Endothelial cell of umbilical vein (primary cell): ENCODE data around the gene ST6GALNAC3. TPM values are rescaled to one million over a fixed set of nuclear protein-coding genes. Genes with fewer than 3 reads are reported as not detected.
A peak's percentile ranks its signal among the peaks of the same experiment; 100 is the strongest.

Source experiments
- BruUV-seq: library from RNA; stranded (reverse); fragments of 400-500 nt; replicated peaks from 2 replicates; lab custom pipeline; 2021; lab: Mats Ljungman, UMichigan
- CTCF ChIA-PET: fragments of 300-600, 350-600 bp; sonication (Branson Sonifier 250); formaldehyde crosslinking; loops from one replicate; lab custom pipeline; 2021; ENCODE audit warnings: antibody characterized with exemption, inconsistent platforms; lab: Charles Lee
- POLR2A ChIA-PET: fragments of 300-600, 350-600 bp; sonication (Branson Sonifier 250); formaldehyde crosslinking; loops from one replicate; lab custom pipeline; 2021; ENCODE audit warnings: antibody characterized with exemption, inconsistent platforms; lab: Charles Lee
- DNase-seq: peaks from one replicate; pipeline ENCODE4 v3.0.0-alpha.2; 2011; ENCODE audit warnings: low read depth, low spot score
- FAIRE-seq: peaks from 2 replicates; lab custom pipeline; 2011; peaks lifted over from hg19 to GRCh38; lab: Jason Lieb, UNC
- H2AFZ ChIP-seq: 2 replicates; pipeline ENCODE4 v1.6.0; 2012; ENCODE audit warnings: low read depth, low read length, control low read depth, inconsistent platforms
- H3K27ac ChIP-seq: 2 replicates; pipeline ENCODE4 v1.5.1; 2011; ENCODE audit warnings: low read depth, mild to moderate bottlenecking, control low read depth, low read length, moderate library complexity; ENCODE audit not compliant: insufficient read depth
- H3K27me3 ChIP-seq, 2 experiments: 2 replicates each; pipeline versions ENCODE4 v1.6.0 to v1.6.1; 2011; ENCODE audit warnings: low read length in 2 of 2, mixed read lengths in 1 of 2; ENCODE audit not compliant: control insufficient read depth in 2 of 2, insufficient read depth in 2 of 2
- H3K36me3 ChIP-seq, 2 experiments: 2 replicates in 1 of 2; 3 replicates in 1 of 2; pipeline ENCODE4 v1.5.1; 2011; ENCODE audit warnings: low read length in 2 of 2, mild to moderate bottlenecking in 1 of 2, moderate library complexity in 1 of 2; ENCODE audit not compliant: control insufficient read depth in 2 of 2, insufficient read depth in 2 of 2; ENCODE audit errors: extremely low read depth in 1 of 2
- H3K4me1 ChIP-seq: 3 replicates; pipeline ENCODE4 v1.5.1; 2011; ENCODE audit warnings: mild to moderate bottlenecking, low read length; ENCODE audit not compliant: control insufficient read depth, insufficient read depth; ENCODE audit errors: extremely low read depth
- H3K4me2 ChIP-seq: 2 replicates; pipeline ENCODE4 v1.6.1; 2011; ENCODE audit warnings: low read length, control low read depth, mixed read lengths; ENCODE audit not compliant: insufficient read depth
- H3K4me3 ChIP-seq, 3 experiments: fragments of 200-600 bp in 1 of 3; sonication (generic), shearing (Covaris generic) in 1 of 3; replicated peaks in 1 of 3; 2 replicates each; pipeline ENCODE4 v1.5.1; 2011 to 2016; ENCODE audit warnings: control low read depth in 3 of 3, low read length in 3 of 3, mild to moderate bottlenecking in 2 of 3, inconsistent platforms in 1 of 3, low read depth in 1 of 3, moderate library complexity in 1 of 3; ENCODE audit not compliant: insufficient read depth in 1 of 3
- H3K79me2 ChIP-seq: 2 replicates; pipeline ENCODE4 v1.6.0; 2012; ENCODE audit warnings: low read length, inconsistent platforms; ENCODE audit not compliant: control insufficient read depth, insufficient read depth
- H3K9ac ChIP-seq: replicated peaks from 2 replicates; pipeline ENCODE3; 2011; ENCODE audit warnings: low read length, control low read depth; ENCODE audit not compliant: insufficient read depth; ENCODE audit errors: extremely low read depth
- H3K9me1 ChIP-seq: replicated peaks from 3 replicates; pipeline ENCODE4 v1.6.0; 2011; ENCODE audit warnings: mild to moderate bottlenecking, low read length; ENCODE audit not compliant: control insufficient read depth, insufficient read depth; ENCODE audit errors: extremely low read depth
- H3K9me3 ChIP-seq: replicated peaks from 2 replicates; pipeline ENCODE4 v1.5.1; 2012; ENCODE audit warnings: low read length, inconsistent platforms; ENCODE audit not compliant: control insufficient read depth, insufficient read depth
- H4K20me1 ChIP-seq: replicated peaks from 2 replicates; pipeline ENCODE3; 2011; ENCODE audit warnings: mild to moderate bottlenecking, low read length; ENCODE audit not compliant: control insufficient read depth, insufficient read depth; ENCODE audit errors: extremely low read depth
- CTCF ChIP-seq, 2 donors: IDR thresholded peaks; 1 replicate in 1 of 2; 2 replicates in 1 of 2; pipeline ENCODE4 v1.5.1; 2011; ENCODE audit warnings: low read length in 2 of 2, mild to moderate bottlenecking in 2 of 2, moderate library complexity in 2 of 2, control low read depth in 1 of 2, inconsistent platforms in 1 of 2, low read depth in 1 of 2; ENCODE audit not compliant: insufficient read depth in 1 of 2; ENCODE audit errors: extremely low read depth in 1 of 2
- EZH2 ChIP-seq: IDR thresholded peaks from 2 replicates; pipeline ENCODE4 v1.6.1; 2012; ENCODE audit warnings: borderline replicate concordance, low read depth, mild to moderate bottlenecking, moderate library complexity, low read length, inconsistent platforms; ENCODE audit not compliant: severe bottlenecking
- FOS ChIP-seq: IDR thresholded peaks from 2 replicates; pipeline ENCODE4 v1.6.1; 2011; ENCODE audit warnings: mild to moderate bottlenecking, low read length, moderate library complexity, borderline replicate concordance; ENCODE audit not compliant: insufficient read depth
- GATA2 ChIP-seq: IDR thresholded peaks from 2 replicates; pipeline ENCODE4 v1.7.0; 2011; ENCODE audit warnings: low read depth, mild to moderate bottlenecking, moderate library complexity, mixed read lengths, low read length; ENCODE audit not compliant: insufficient read length, insufficient read depth
- JUN ChIP-seq: IDR thresholded peaks from 2 replicates; pipeline ENCODE4 v1.6.1; 2011; ENCODE audit warnings: borderline replicate concordance, low read depth; ENCODE audit not compliant: insufficient read length, insufficient read depth
- MAX ChIP-seq: IDR thresholded peaks from 2 replicates; pipeline ENCODE4 v1.6.1; 2011; ENCODE audit not compliant: insufficient read depth, insufficient read length
- MYC ChIP-seq: IDR thresholded peaks from one replicate; pipeline ENCODE4 v1.6.1; 2011; ENCODE audit warnings: mild to moderate bottlenecking, low read depth, low read length
- POLR2A ChIP-seq: IDR thresholded peaks from 2 replicates; pipeline ENCODE4 v1.6.1; 2012; ENCODE audit warnings: low read depth, mild to moderate bottlenecking, control low read depth, low read length
- POLR2AphosphoS5 ChIP-seq: IDR thresholded peaks from 2 replicates; pipeline ENCODE4 v1.6.1; 2012; ENCODE audit warnings: low read depth, mild to moderate bottlenecking, control low read depth, low read length, moderate library complexity; ENCODE audit not compliant: insufficient read depth
- dilution Hi-C: fragments of 300-500 bp; cut with MboI; formaldehyde crosslinking; loops from one replicate; pipeline ENCODE4 v1.15.0; 2019; ENCODE audit warnings: low sequenced_read_pairs; ENCODE audit not compliant: extremely low pct_ligation_motif_present
- intact Hi-C: fragments of 100-400 bp; cut with micrococcal nuclease; formaldehyde crosslinking; loops from one replicate; pipeline ENCODE4 v1.10.0; 2022
- polyA plus RNA-seq, 4 experiments: library from polyadenylated mRNA; depleted of rRNA in 3 of 4; stranded (reverse) in 3 of 4; unstranded in 1 of 4; fragments of >200 nt; gene quantifications; 2 replicates each; pipeline versions ENCODE4 v1.2.1 to v1.2.3, GENCODE V29; 2011 to 2012; ENCODE audit warnings: missing spikeins in 1 of 4
- total RNA-seq: library from RNA; stranded (reverse); gene quantifications from 2 replicates; pipeline ENCODE4 v1.2.3, GENCODE V29; 2021

The ST6GALNAC3 gene
- total and polyA plus RNA-seq, 2 donors (not counting 3 experiments of a cell fraction or from before 2014, with no cell fraction given), result 7.6 to 48.3 TPM

- Histone ChIP-seq H2AFZ (no peak overlapping the region), H3K9me3 (no peaks in the 10 kb centered on the region), H3K4me3 (no peak overlapping the region), H3K36me3 (no peaks in the 10 kb centered on the region), H3K9ac (no peak overlapping the region), H3K4me1 (no peaks in the 10 kb centered on the region), H3K4me2 (no peak overlapping the region), H3K9me1 (peaks cover 2% of the 10 kb centered on the region), H4K20me1 (no peaks in the 10 kb centered on the region), H3K27me3 (no peaks in the 10 kb centered on the region), H3K79me2 (no peaks in the 10 kb centered on the region), H3K27ac (no peak overlapping the region)
- intact Hi-C loops (no loop called here), dilution Hi-C loops (no loop called here)
- ChIA-PET CTCF (no interaction called here), POLR2A (interaction anchor here (0.6 kb wide), 1 partner anchor 521 kb away, joined by 9 read pairs; no protein-coding TSS in a partner anchor)
- no peak for TF ChIP-seq EZH2
- TF ChIP-seq POLR2AphosphoS5, result no peak
- TF ChIP-seq MAX, result no peak
- no peak for TF ChIP-seq JUN
- TF ChIP-seq FOS, result no peak
- TF ChIP-seq GATA2, result no peak
- no peak for TF ChIP-seq CTCF (IDR thresholded peaks at IDR 0.05; ENCODE audit: extremely low read depth in 1 of 2, insufficient read depth in 1 of 2, low read depth in 1 of 2, low read length in 2 of 2)
- no peak for TF ChIP-seq MYC
- TF ChIP-seq POLR2A, result no peak
- no TSS peak for BruUV-seq
- FAIRE-seq (peak; percentile 42), DNase-seq (no peak)
Measured at GRCh38 chr1:76186554-76187170, 112.1 kb downstream of the ST6GALNAC3 start.
